GM20000 (cell line): ENCODE data around the gene TMEM252.
A peak's percentile ranks its signal among the peaks of the same experiment; 100 is the strongest.

ENCODE experiments used
- DNase-seq: peaks from one replicate; pipeline ENCODE4 v3.0.0; 2012; ENCODE audit warnings: low spot score
- CTCF ChIP-seq: IDR thresholded peaks from 2 replicates; pipeline ENCODE4 v1.5.1; 2012; ENCODE audit warnings: mild to moderate bottlenecking, control low read depth; ENCODE audit errors: extremely low read depth, missing control alignments

The TMEM252 gene

GRCh38 chr9:68507806-68508145 lies 32.9 kb downstream of the TMEM252 start:
- no peak for DNase-seq
- no peak for TF ChIP-seq CTCF

- no peak for TF ChIP-seq CTCF
- peak; percentile 19 for DNase-seq
Observed at GRCh38 chr9:68507130-68507805, 33.4 kb downstream of the TMEM252 start.

- DNase-seq: no peak
- no peak for TF ChIP-seq CTCF
Observed at GRCh38 chr9:68506551-68506950, 34.1 kb downstream of the TMEM252 start.

DNA sequence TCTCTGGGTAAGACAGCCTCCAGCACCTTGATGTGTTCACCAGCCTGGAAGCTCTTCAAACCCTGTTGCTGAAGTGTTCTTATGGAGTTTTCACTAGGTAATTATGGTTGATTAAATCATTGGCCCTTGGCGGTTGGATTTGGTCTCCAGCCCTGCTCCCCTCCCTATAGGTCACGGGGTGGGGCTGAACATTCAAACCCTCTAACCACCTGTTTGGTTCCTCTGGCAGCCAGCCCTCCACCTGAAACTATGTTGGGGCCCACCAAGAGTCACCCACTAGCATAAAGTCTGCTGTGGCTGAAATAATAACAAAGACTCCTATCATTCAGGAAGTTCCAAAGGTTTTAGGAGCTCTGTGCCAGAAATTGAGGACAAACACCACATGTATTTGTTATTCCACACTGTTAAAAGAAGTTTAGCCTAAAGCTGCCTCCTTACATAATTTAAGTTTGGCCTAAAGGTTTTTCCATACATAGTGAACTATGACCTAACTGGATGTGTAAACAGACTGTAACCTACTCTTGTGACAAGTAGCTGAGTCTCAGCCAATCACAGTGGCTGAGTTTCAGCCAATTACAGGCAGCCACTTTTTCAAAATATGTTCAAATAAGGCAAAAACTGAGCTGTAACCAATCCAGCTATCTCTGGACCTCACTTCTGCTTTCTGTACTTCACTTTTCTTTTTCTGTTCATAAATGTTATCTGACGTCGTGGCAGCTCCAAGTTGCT lies 34.8 kb downstream of the TMEM252 start:
- DNase-seq: no peak
- no peak for TF ChIP-seq CTCF

DNA sequence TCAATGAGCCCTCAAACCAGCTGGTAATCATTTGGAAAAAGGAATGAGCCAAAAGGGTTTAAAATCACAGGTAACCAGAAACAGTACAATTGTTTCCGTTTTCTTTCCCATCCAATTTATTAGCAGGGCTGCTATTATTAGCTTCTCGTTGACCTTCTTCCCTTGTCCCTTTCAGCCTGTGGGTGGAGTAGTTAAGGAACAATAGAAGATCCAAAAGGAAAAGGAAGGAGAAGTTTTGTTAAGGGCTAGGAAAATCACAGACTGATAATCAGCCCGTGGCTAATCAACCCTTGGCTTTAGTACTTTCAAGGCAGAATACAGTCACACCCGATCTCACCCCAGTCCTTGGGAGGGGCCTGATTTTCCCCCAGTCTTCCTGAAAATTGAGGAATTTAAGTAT lies 38.4 kb downstream of the TMEM252 start:
- no peak for DNase-seq
- TF ChIP-seq CTCF: no peak

GRCh38 chr9:68500457-68501381 lies 40.0 kb downstream of the TMEM252 start:
- no peak for TF ChIP-seq CTCF
- DNase-seq: no peak

DNA sequence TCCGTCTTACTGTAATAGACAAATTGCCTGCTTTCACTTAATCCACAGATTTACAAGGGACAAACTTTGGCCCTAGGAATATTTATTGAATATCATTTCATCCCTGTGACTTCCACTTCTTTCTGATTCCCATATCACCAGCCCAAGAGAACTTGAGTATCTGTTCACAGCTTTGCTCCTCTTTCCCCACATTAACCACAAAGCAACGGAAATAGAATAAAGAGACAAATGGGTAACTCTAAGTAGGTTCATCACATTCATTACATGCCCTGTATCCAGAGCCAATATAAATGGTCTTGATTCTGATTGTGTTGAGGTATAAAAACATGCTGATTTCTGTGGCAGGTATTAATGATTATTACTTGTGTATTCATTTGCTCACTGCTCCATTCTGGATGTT lies 41.9 kb downstream of the TMEM252 start:
- TF ChIP-seq CTCF: no peak
- no peak for DNase-seq
